Subcutaneous adipose tissue (tissue), 4 donors: ENCODE data around the gene FSTL5. TPM values are rescaled to one million over a fixed set of nuclear protein-coding genes. Genes with fewer than 3 reads are reported as not detected.

Experiments used
- CTCF ChIP-seq: fragments of 450-650 bp; IDR thresholded peaks from one replicate; pipeline ENCODE4 v1.5.1; 2016; ENCODE audit warnings: low read depth, mild to moderate bottlenecking, control low read depth, antibody characterized with exemption, moderate library complexity
- total RNA-seq, 4 donors: library from RNA; depleted of rRNA; stranded (reverse); fragments of >200 nt; gene quantifications; one replicate each; pipeline ENCODE4 v1.1.0, GENCODE V29; 2016

Gene FSTL5
- total RNA-seq, 4 donors from 2014 or later, result 0.33 TPM; not detected in 3

DNA sequence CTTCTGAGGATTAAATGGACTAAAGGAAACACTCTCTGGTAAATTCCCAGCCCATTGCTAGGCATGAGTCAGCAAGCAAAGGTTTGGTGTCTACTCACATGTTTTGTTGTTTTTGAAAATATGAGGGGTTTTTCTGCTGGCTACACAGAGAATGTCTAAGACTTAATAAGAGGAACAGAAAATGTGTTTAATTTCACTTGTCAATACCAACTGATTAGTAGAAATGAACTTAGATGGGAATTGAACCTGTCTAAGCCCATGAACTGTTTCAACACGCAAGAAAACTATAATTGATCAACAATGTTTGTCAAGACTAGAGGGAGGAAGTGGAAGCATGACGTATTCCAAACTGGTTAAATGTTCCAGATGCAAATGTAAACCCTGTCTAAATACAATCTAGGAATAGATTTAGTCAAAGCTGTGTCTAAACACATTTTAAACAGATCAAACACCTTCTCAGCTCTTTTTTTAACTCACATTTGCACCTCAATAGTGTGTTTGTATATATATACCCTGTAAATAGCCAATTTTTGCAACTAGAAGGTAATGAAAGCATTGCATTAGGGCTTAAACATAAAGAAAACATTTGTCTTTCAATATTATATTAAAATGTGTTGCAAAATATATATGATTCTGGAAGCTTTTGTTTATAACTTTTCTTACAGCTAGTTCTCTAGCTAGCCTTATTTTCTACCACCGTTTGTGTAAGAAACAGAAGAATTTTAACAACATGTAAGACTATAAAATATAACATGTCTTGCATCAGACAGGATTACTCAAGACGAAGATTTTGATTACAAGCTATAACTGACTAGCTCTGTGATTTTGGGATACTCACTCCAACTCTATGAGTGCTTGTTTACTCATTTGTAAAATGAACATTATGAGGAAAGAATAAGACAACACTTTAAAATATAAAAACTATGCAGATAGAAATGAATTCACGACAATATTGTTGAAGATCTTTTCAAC, 607.8 kb downstream of the FSTL5 start:
- TF ChIP-seq CTCF, result no peak

DNA sequence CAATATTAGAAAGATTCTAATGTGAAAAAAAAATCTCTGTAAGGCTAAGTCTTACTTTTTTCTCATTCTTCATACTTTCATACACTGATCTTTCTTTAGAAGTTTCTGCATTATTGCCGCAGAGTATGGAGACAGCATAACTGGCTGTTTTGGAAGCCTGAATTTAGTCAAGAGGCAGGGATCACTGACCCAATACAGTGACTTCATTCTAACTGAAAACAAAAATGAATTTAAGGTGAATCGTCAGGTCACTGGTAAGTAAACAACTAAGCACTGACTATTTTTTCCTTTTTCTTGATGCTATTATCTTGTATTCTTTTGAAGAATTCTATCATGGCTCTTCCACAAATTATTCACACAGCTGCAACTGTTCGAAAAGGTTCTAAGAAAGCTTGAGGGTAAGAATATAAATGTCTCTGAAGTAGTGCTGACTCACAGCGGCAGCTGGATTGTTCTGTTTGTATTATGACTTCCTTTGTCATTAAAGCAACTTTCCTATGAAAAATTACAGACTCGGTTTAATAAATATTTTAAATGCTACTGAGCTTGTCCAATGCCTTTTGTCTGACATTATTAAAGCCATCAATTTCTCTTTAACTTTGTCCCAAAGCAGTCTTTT, 609.3 kb downstream of the FSTL5 start:
- TF ChIP-seq CTCF, result no peak

DNA sequence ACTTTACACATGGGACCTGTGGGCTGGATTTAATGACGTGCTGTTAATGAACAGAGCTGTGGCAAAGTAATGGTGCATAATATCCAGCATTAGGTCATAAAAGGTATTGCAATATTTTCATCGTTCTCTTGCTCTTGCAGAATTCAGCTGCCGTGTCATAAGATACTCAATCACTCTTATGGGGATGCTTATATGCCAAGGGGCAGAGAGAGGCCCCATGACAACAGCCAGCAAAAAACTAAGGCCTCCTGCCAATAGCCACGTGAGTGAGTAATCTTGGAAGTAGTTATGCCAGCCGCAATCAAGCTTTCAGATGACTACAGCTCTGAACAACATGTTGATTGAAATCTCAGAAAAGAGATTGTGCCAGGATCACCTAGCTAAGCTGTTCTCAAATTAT, 616.9 kb downstream of the FSTL5 start:
- no peak for TF ChIP-seq CTCF

DNA sequence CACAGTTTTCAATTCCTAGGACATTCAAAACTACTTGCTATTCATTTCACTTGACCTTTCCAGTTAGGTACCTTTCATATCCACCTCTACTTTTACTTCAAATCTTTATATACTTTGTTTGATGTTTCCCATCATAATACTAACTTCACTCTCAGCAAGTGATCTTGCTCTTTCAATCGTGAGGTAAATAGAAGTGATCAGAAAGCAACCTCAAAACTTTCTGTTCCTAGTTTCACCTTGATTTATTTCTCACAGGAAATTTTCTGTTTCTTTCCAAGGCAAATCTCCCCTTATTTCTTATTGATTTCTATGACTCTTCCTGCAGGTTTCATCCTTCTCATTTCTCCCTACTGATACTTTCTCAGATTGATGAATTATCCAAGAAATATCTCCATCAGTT, 623.5 kb downstream of the FSTL5 start:
- TF ChIP-seq CTCF, result no peak

- no peak for TF ChIP-seq CTCF
These were observed 624.9 kb downstream of the FSTL5 start for GRCh38 chr4:161538941-161539340.

DNA sequence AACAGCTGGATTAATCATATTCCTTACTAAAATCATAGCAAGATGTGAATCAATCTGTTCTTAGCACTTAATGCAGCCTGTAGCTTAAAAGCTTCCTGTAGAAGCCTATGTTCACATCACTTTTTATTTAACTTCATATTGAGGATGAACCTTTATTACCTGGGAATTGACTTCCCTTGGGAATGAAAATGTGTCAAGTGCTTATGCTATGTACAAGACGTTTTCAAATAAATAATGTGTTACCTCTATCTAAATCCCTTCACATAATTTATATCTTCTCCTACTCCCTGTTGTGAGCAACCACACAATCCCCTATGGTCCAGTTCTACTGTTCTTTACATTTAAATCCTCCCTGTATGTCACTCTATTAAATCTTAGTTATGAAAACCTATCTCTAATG, 633.1 kb downstream of the FSTL5 start:
- TF ChIP-seq CTCF, result no peak

DNA sequence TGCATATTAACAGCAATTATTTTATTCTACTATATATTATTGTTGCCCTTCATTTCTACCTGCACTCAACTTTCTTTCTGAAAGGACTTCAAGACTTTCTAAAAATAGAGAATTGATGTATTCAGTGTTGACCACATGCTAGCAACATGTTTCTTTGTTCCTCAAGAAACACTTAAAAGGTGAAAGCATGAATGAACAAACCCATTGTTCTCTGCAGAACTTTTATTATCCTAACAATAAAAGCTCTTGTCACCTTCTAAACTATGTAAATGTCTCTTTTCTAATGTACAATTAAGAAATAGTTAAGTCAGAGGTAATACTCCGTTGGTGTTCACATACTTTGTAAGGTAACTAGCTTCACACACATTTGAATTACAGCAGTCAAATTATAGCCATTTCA, 638.7 kb downstream of the FSTL5 start:
- no peak for TF ChIP-seq CTCF
